IMR-90 (cell line): Measurements from ENCODE around the gene SAMD1. TPM values are rescaled to one million over a fixed set of nuclear protein-coding genes. Genes with fewer than 3 reads are reported as not detected.

ENCODE experiments used
- ATAC-seq: fragments of 200-7000 bp; cut with Tn5 transposase; 2 replicates; pipeline ENCODE4 v1.9.1; 2020; ENCODE audit warnings: low read depth, mild to moderate bottlenecking, moderate library complexity
- BruUV-seq: library from RNA; stranded (reverse); fragments of 400-500 nt; replicated peaks from 2 replicates; lab custom pipeline; 2021; lab: Mats Ljungman, UMichigan
- CTCF ChIA-PET: fragments of 300-600 bp; formaldehyde crosslinking; extraction: SDS; loops from one replicate; lab custom pipeline; 2021; ENCODE audit warnings: antibody characterized with exemption; lab: Yijun Ruan, JAX
- POLR2A ChIA-PET: fragments of 300-600 bp; sonication (Branson Sonifier 250); formaldehyde crosslinking; loops from one replicate; lab custom pipeline; 2022; ENCODE audit warnings: antibody characterized with exemption; ENCODE audit not compliant: unreplicated experiment; lab: Charles Lee
- DNase-seq: peaks from one replicate; pipeline ENCODE4 v3.0.0; 2013
- H2AFZ ChIP-seq: replicated peaks from 2 replicates; pipeline ENCODE3; 2013; ENCODE audit warnings: low read length, mild to moderate bottlenecking; ENCODE audit not compliant: poor library complexity
- H2AK5ac ChIP-seq: 2 replicates; pipeline ENCODE4 v1.6.1; 2013; ENCODE audit warnings: low read depth, low read length, inconsistent platforms
- H2AK9ac ChIP-seq: replicated peaks from 2 replicates; pipeline ENCODE3; 2013; ENCODE audit warnings: mild to moderate bottlenecking, low read depth, low read length, moderate library complexity; ENCODE audit not compliant: poor library complexity
- H2BK120ac ChIP-seq: 2 replicates; pipeline ENCODE4 v1.6.1; 2013; ENCODE audit warnings: low read depth, low read length, inconsistent platforms
- H2BK15ac ChIP-seq: 3 replicates; pipeline ENCODE4 v1.6.1; 2013; ENCODE audit warnings: low read depth, low read length, inconsistent platforms
- H2BK20ac ChIP-seq: 2 replicates; pipeline ENCODE4 v1.6.1; 2013; ENCODE audit warnings: low read depth, mild to moderate bottlenecking, inconsistent platforms, low read length, moderate library complexity
- H2BK5ac ChIP-seq: 2 replicates; pipeline ENCODE4 v1.6.1; 2013; ENCODE audit warnings: mild to moderate bottlenecking, low read depth, low read length, inconsistent platforms; ENCODE audit not compliant: poor library complexity, severe bottlenecking
- H3K14ac ChIP-seq: replicated peaks from 2 replicates; pipeline ENCODE4 v1.6.1; 2013; ENCODE audit warnings: low read depth, low read length, inconsistent platforms
- H3K18ac ChIP-seq: 2 replicates; pipeline ENCODE4 v1.6.1; 2013; ENCODE audit warnings: low read depth, low read length, control low read depth
- H3K23ac ChIP-seq: 2 replicates; pipeline ENCODE4 v1.6.1; 2013; ENCODE audit warnings: low read depth, low read length, inconsistent platforms
- H3K27ac ChIP-seq: 2 replicates; pipeline ENCODE4 v1.5.1; 2013; ENCODE audit warnings: mild to moderate bottlenecking, control low read depth, low read length; ENCODE audit not compliant: insufficient read depth
- H3K27me3 ChIP-seq: 2 replicates; pipeline ENCODE4 v1.6.1; 2013; ENCODE audit warnings: low read length; ENCODE audit not compliant: control insufficient read depth, insufficient read depth
- H3K36me3 ChIP-seq: 2 replicates; pipeline ENCODE4 v1.6.1; 2013; ENCODE audit warnings: low read length, mixed read lengths; ENCODE audit not compliant: control insufficient read depth, insufficient read depth
- H3K4ac ChIP-seq: 2 replicates; pipeline ENCODE4 v1.6.1; 2013; ENCODE audit warnings: low read depth, low read length, inconsistent platforms
- H3K4me1 ChIP-seq: 2 replicates; pipeline ENCODE4 v1.6.1; 2013; ENCODE audit warnings: low read length, mixed read lengths; ENCODE audit not compliant: control insufficient read depth, insufficient read depth
- H3K4me2 ChIP-seq: 2 replicates; pipeline ENCODE4 v1.6.1; 2013; ENCODE audit warnings: low read depth, mild to moderate bottlenecking, control low read depth, low read length, moderate library complexity
- H3K4me3 ChIP-seq: 2 replicates; pipeline ENCODE4 v1.5.1; 2013; ENCODE audit warnings: low read depth, mild to moderate bottlenecking, control low read depth, low read length, moderate library complexity; ENCODE audit not compliant: insufficient read depth
- H3K56ac ChIP-seq: 2 replicates; pipeline ENCODE4 v1.6.1; 2013; ENCODE audit warnings: low read length, inconsistent platforms; ENCODE audit not compliant: insufficient read depth; ENCODE audit errors: extremely low read depth
- H3K79me1 ChIP-seq, 2 experiments: 2 replicates each; pipeline ENCODE4 v1.6.1; 2013; ENCODE audit warnings: low read length in 2 of 2, inconsistent platforms in 1 of 2, low read depth in 1 of 2
- H3K9ac ChIP-seq: 2 replicates; pipeline ENCODE4 v1.6.1; 2013; ENCODE audit warnings: low read depth, low read length, control low read depth
- H3K9me1 ChIP-seq: 2 replicates; pipeline ENCODE4 v1.6.1; 2013; ENCODE audit warnings: low read length, inconsistent platforms; ENCODE audit not compliant: insufficient read depth
- H3K9me3 ChIP-seq: 2 replicates; pipeline ENCODE4 v1.6.1; 2013; ENCODE audit warnings: low read length; ENCODE audit not compliant: control insufficient read depth, insufficient read depth
- H4K20me1 ChIP-seq: 2 replicates; pipeline ENCODE4 v1.6.1; 2013; ENCODE audit warnings: low read length, inconsistent platforms; ENCODE audit not compliant: insufficient read depth
- H4K5ac ChIP-seq: 2 replicates; pipeline ENCODE4 v1.6.1; 2013; ENCODE audit warnings: mild to moderate bottlenecking, low read depth, low read length, control low read depth
- H4K8ac ChIP-seq, 2 experiments: 2 replicates each; pipeline ENCODE4 v1.6.1; 2013; ENCODE audit warnings: low read depth in 2 of 2, low read length in 2 of 2, control low read depth in 1 of 2, inconsistent platforms in 1 of 2
- H4K91ac ChIP-seq: 2 replicates; pipeline ENCODE4 v1.6.1; 2013; ENCODE audit warnings: low read depth, low read length, inconsistent platforms; ENCODE audit not compliant: insufficient read depth
- CEBPB ChIP-seq: IDR thresholded peaks from 2 replicates; pipeline ENCODE4 v1.6.1; 2012; ENCODE audit warnings: low read depth, low read length, improper control_type of control experiment
- MAFK ChIP-seq: IDR thresholded peaks from 2 replicates; pipeline ENCODE4 v1.6.1; 2012; ENCODE audit warnings: low read depth, low read length, improper control_type of control experiment
- MXI1 ChIP-seq: IDR thresholded peaks from 2 replicates; pipeline ENCODE4 v1.6.1; 2012; ENCODE audit warnings: low read depth, mild to moderate bottlenecking, low read length, moderate library complexity, borderline replicate concordance
- POLR2A ChIP-seq: IDR thresholded peaks from 2 replicates; pipeline ENCODE4 v1.6.1; 2012; ENCODE audit warnings: mild to moderate bottlenecking, low read depth, low read length
- RAD21 ChIP-seq: IDR thresholded peaks from 2 replicates; pipeline ENCODE4 v1.6.1; 2012; ENCODE audit warnings: low read length, improper control_type of control experiment
- WGBS, 2 experiments: methylation state at CpG; one replicate each; pipeline versions ENCODE4 v1.1.5 to v1.1.7; 2013; ENCODE audit warnings: missing lambda C conversion rate in 2 of 2; ENCODE audit not compliant: insufficient read length in 1 of 2; ENCODE audit errors: extremely low coverage in 2 of 2; 5-methylcytosine and 5-hydroxymethylcytosine counted together
- dilution Hi-C: fragments of 300-500 bp; cut with HindIII; formaldehyde crosslinking; loops from one replicate; pipeline ENCODE4 v1.14.3; 2018; ENCODE audit warnings: low sequenced_read_pairs; ENCODE audit not compliant: unreplicated experiment
- in situ Hi-C: fragments of 300-500 bp; cut with MboI; formaldehyde crosslinking; loops from 3 replicates; pipeline ENCODE4 v1.14.3; 2019; ENCODE audit warnings: low sequenced_read_pairs, inconsistent platforms, mixed read lengths
- intact Hi-C: fragments of 100-400 bp; cut with micrococcal nuclease; formaldehyde crosslinking; loops from 2 replicates; pipeline ENCODE4 v1.10.0; 2022
- polyA plus RNA-seq, 3 experiments: library from polyadenylated mRNA; depleted of rRNA; stranded (reverse); fragments of >200 nt; gene quantifications; 2 replicates each; pipeline ENCODE4 v1.2.3, GENCODE V29; 2012; ENCODE audit warnings: low replicate concordance in 1 of 3
- total RNA-seq: library from RNA; depleted of rRNA; stranded (reverse); fragments of >200 nt; gene quantifications from 2 replicates; pipeline ENCODE4 v1.2.3, GENCODE V29; 2012
- TF ChIP-seq, protein P1 (sequence below): fragments of 150-350 bp; IDR thresholded peaks from 2 replicates; pipeline ENCODE4 v1.6.1; 2017; ENCODE audit warnings: mild to moderate bottlenecking, antibody characterized with exemption, low read length, low read depth

The SAMD1 gene
- total and polyA plus RNA-seq, 2 of the 4 experiments (the other 2 are of a cell fraction), result 6.5 to 14.1 TPM

DNA sequence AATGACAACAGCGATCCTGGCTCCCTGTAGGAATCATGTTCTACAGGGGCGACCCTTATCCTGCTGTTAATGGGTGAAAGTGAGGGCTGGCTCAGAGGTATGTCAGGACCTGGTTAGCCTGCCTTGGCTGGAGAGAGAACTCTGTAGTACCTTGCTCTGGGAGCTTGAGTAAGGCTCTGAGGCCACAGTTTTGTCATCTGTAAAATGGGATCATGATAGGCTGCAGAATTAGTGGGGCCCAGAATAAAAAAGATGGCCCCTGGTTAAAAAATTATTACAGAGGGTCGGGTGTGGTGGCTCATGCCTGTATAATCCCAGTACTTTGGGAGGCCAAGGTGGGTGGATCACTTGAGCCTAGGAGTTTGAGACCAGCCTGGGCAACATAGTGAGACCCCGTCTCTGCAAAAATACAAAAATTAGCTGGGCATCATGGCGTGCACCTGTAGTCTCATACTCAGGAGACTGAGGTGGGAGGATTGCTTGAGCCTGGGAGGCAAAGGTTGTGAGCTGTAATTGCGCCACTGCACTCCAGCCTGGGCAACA lies 10.5 kb upstream of the SAMD1 start:
- intact Hi-C loops (no loop called here), dilution Hi-C loops (no loop called here), in situ Hi-C loops (no loop called here)
- Histone ChIP-seq H2BK5ac (no peak overlapping the region), H3K27me3 (no peaks in the 10 kb centered on the region), H3K27ac (no peak overlapping the region), H2AK5ac (no peak overlapping the region), H3K56ac (no peak overlapping the region), H4K91ac (no peak overlapping the region), H2BK20ac (no peak overlapping the region), H4K8ac (no peak overlapping the region), H3K9ac (no peak overlapping the region), H3K18ac (no peak overlapping the region), H2AFZ (no peak overlapping the region), H3K36me3 (peaks cover 48% of the 10 kb centered on the region), H3K9me1 (peaks cover 3% of the 10 kb centered on the region; the same call in 1 of the 2 replicates), H3K4ac (no peak overlapping the region), H3K4me2 (no peak overlapping the region), H3K23ac (no peak overlapping the region), H3K9me3 (no peaks in the 10 kb centered on the region), H2BK120ac (no peak overlapping the region), H2BK15ac (no peak overlapping the region), H3K79me1 (peaks cover 0 to 3% of the 10 kb centered on the region in 2 experiments; a peak in 1 of 4 replicates), H4K20me1 (no peaks in the 10 kb centered on the region), H3K14ac (no peak overlapping the region), H2AK9ac (no peak overlapping the region), H3K4me1 (no peaks in the 10 kb centered on the region), H3K4me3 (no peak overlapping the region), H4K5ac (no peak overlapping the region)
- TF ChIP-seq CEBPB (no peak), MXI1 (no peak), RAD21 (no peak), MAFK (no peak), POLR2A (no peak)
- TF ChIP-seq, protein P1, sequence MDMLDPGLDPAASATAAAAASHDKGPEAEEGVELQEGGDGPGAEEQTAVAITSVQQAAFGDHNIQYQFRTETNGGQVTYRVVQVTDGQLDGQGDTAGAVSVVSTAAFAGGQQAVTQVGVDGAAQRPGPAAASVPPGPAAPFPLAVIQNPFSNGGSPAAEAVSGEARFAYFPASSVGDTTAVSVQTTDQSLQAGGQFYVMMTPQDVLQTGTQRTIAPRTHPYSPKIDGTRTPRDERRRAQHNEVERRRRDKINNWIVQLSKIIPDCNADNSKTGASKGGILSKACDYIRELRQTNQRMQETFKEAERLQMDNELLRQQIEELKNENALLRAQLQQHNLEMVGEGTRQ, result no peak
- ChIA-PET POLR2A (no interaction called here), CTCF (no interaction called here)
- ATAC-seq (no peak), DNase-seq (no peak)
- BruUV-seq, result no TSS peak
- WGBS, 2 experiments, result 100% methylated on average over 1 of the region's 6 CpGs; no CpG with 5 or more reads in 1 of the 2 experiments
